Measurements from ENCODE around the gene KLHL10.
"Not testable (repeated sequence)": the region's sequence is repeated elsewhere in the genome, so short reads cannot be mapped to it uniquely, and the experiment has no call there.

The KLHL10 gene

GRCh38 chr17:41860254-41860931 lies 22.8 kb downstream of the KLHL10 start:
- no peak for DNase-seq

- peak; percentile 3 for DNase-seq
Observed at GRCh38 chr17:41863074-41863848, 25.6 kb downstream of the KLHL10 start.

- DNase-seq: no peak
Observed at GRCh38 chr17:41864498-41864835, 26.8 kb downstream of the KLHL10 start.

- peak; percentile 85 for DNase-seq
Observed at GRCh38 chr17:41864836-41865595, 27.4 kb downstream of the KLHL10 start, which contains the start of gene KLHL11. Gene KLHL11, minus strand, starts transcription at chr17:41865423. Its CDS starts 53 bp downstream, at chr17:41865370.

GRCh38 chr17:41865596-41865893 lies 27.9 kb downstream of the KLHL10 start:
- no peak for DNase-seq

GRCh38 chr17:41868568-41868967 lies 30.9 kb downstream of the KLHL10 start:
- no peak for DNase-seq

GRCh38 chr17:41869426-41869825 lies 31.8 kb downstream of the KLHL10 start:
- no peak for DNase-seq

- no peak for DNase-seq
Observed at GRCh38 chr17:41870097-41870496, 32.5 kb downstream of the KLHL10 start.

- DNase-seq: no peak
Observed at GRCh38 chr17:41870627-41871026, 33.0 kb downstream of the KLHL10 start.

GRCh38 chr17:41871789-41872188 lies 34.2 kb downstream of the KLHL10 start:
- no peak for DNase-seq

GRCh38 chr17:41873559-41874292 lies 36.1 kb downstream of the KLHL10 start:
- no peak for DNase-seq

- DNase-seq: not testable (repeated sequence)
Observed at GRCh38 chr17:41874293-41874670, 36.7 kb downstream of the KLHL10 start.

- DNase-seq: no peak
Observed at GRCh38 chr17:41880130-41880529, 42.5 kb downstream of the KLHL10 start.

GRCh38 chr17:41882756-41883155 lies 45.1 kb downstream of the KLHL10 start:
- DNase-seq: no peak

GRCh38 chr17:41885733-41886132 lies 48.1 kb downstream of the KLHL10 start:
- no peak for DNase-seq

GRCh38 chr17:41888332-41888965 lies 50.8 kb downstream of the KLHL10 start:
- DNase-seq: no peak

- no peak for DNase-seq
Observed at GRCh38 chr17:41891135-41892020, 53.8 kb downstream of the KLHL10 start.

GRCh38 chr17:41892021-41892376 lies 54.4 kb downstream of the KLHL10 start:
- no peak for DNase-seq

GRCh38 chr17:41893384-41893783 lies 55.8 kb downstream of the KLHL10 start:
- no peak for DNase-seq

GRCh38 chr17:41894791-41895331 lies 57.2 kb downstream of the KLHL10 start:
- no peak for DNase-seq

GRCh38 chr17:41895617-41896016 lies 58.0 kb downstream of the KLHL10 start:
- no peak for DNase-seq

Measured in activated CD4-positive, alpha-beta T cell treated with anti-CD3 and anti-CD28 coated beads, Interleukin-2, amount 50 U/mL, for 1 hour (primary cell).